Tibial nerve (tissue), 4 donors: Measurements from ENCODE around the gene PRRG2.

ENCODE experiments used
- CTCF ChIP-seq, 5 experiments: fragments of 200-600 bp in 3 of 5; fragments of 450-650 bp in 2 of 5; sonication (generic) in 3 of 5; IDR thresholded peaks; one replicate each; pipeline ENCODE4 v1.5.1; 2016 to 2019; ENCODE audit warnings: antibody characterized with exemption in 5 of 5, mild to moderate bottlenecking in 3 of 5, moderate library complexity in 2 of 5
- EP300 ChIP-seq, 2 donors: sonication (generic); formaldehyde crosslinking; IDR thresholded peaks; one replicate each; pipeline ENCODE4 v1.6.1; 2017; ENCODE audit warnings: antibody characterized with exemption in 2 of 2, mild to moderate bottlenecking in 1 of 2
- POLR2A ChIP-seq, 2 donors: fragments of 450-650 bp; IDR thresholded peaks; one replicate each; pipeline ENCODE4 v1.6.1; 2017; ENCODE audit warnings: antibody characterized with exemption in 2 of 2, mild to moderate bottlenecking in 2 of 2, moderate library complexity in 2 of 2

- TF ChIP-seq CTCF (IDR thresholded peaks at IDR 0.05) = no peak
- TF ChIP-seq POLR2A (IDR thresholded peaks at IDR 0.05) = no peak
- TF ChIP-seq EP300 (IDR thresholded peaks at IDR 0.05) = no peak
These were observed 35.8 kb downstream of the PRRG2 start for GRCh38 chr19:49616945-49617344.
